HG02763 (cell line): ENCODE results near the gene LRRC56.
"Not testable (repeated sequence)": the region's sequence is repeated elsewhere in the genome, so short reads cannot be mapped to it uniquely, and the experiment has no call there.

ENCODE experiments used
- ATAC-seq: cut with Tn5 transposase; IDR thresholded peaks from one replicate; pipeline ENCODE4 v1.9.1; 2021; ENCODE audit warnings: mild to moderate bottlenecking, moderate library complexity; ENCODE audit not compliant: unreplicated experiment

LRRC56 gene

DNA sequence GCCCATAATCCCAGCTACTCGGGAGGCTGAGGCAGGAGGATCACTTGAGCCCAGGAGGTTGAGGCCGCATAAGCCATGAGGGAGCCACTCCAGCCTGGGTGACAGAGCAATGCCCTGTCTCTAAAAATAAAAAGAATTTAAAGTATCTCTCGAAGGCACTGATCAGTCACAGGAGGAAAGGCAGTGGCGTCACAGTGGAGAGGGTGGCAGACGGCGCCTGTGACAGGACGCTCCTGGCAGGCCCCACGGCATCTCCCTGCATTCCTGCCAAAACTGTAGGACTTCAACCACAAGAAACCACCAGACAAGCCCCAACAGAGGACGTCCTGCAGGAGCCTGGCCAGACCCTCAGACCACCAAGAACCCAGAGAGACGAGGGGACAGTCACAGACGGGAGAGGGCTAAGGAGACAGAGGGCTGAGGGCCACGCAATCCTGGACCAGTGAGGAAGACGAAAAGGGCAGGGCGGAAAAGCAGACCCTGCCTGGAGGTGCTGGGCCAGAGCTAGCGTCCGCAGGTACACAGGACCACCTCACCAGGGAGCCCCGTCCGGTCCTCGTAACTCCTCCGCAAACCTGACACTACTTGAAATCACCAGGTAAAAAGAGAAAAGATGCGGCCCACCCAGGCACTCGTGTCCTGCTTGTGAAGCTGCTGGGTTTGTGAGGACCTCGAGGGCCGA, 36.2 kb upstream of the LRRC56 start:
- no peak for ATAC-seq

GRCh38 chr11:501683-502287, 35.5 kb upstream of the LRRC56 start:
- ATAC-seq, result no peak

DNA sequence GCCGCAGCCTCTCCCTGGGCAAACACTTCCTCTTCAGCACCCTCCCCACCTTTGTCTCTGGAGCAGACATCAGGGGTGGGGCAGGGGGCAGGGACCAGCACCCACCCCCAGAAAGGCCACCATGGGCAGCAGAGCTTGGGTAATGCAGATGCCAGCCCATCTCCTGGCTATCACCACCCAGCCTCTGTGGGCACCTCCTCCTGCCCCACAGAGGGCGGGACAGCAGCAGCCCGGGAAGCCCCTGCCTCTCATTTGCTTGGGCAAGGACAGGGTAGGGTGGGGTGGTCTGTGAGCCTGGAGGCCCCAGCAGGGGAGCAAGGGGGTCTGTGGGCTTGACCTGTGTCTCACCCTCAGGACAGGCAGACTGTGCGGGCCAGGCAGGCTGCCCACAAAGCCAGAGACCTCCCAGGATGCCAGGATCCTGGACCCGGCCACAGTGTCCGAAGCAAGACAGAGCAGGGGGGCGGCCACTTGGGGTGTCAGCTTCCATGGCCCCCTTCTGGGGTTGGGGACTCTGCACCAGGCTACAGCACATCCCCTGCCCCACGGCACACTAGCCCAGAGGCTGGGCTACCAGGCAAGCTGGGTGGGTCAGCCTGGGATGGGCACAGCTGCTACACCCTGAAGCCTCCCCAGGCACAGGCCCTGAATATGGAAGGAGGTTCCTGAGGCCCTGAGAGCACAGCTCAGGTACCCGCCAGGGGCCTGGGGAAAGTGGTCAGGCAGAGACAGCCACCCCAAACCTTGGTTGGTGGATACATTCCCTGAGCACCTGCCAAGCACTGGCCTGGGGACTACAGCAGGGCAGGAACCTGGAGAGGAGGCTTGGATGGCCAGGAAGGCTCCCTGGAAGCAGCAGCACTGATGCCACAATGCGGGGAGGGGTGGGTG, 34.8 kb upstream of the LRRC56 start:
- no peak for ATAC-seq

DNA sequence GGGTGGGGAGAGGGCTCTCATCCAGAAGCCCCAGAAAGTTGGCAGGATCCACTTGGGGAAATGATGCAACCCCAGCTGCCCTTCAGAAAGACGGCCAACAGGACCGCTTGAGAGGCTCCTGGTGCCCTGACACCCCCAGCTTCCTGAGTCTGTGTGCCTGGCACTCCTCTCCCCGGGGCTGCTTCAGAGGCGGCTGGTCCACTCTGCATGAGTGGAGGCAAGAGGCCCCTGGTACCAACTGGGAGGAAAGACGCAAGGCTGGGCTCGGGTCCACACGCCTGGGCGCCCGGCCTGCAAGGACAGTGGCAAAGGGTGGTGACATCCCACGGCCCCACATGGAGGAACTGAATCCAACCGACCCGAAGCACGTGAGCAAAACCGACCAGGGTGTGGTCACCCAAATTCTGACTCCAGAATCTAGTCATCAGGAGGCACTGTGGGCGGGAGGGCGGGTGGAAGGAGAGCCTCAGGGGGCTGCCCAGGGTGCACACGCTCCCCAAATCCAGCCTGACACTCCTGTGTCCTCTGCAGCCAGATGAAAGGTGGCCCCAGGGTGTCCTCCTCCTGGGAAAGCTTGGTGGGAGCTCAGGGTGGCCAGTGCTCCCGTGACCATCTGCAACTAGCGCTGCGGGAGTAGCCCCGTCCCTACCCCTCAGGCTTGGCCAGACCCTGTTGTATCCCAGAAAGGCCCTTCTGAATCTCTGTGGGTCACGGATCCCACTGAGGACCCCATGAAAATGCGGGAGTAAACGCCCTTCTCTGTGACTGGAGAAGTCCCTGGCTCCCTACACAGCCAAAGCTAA, 33.9 kb upstream of the LRRC56 start:
- ATAC-seq, result no peak

DNA sequence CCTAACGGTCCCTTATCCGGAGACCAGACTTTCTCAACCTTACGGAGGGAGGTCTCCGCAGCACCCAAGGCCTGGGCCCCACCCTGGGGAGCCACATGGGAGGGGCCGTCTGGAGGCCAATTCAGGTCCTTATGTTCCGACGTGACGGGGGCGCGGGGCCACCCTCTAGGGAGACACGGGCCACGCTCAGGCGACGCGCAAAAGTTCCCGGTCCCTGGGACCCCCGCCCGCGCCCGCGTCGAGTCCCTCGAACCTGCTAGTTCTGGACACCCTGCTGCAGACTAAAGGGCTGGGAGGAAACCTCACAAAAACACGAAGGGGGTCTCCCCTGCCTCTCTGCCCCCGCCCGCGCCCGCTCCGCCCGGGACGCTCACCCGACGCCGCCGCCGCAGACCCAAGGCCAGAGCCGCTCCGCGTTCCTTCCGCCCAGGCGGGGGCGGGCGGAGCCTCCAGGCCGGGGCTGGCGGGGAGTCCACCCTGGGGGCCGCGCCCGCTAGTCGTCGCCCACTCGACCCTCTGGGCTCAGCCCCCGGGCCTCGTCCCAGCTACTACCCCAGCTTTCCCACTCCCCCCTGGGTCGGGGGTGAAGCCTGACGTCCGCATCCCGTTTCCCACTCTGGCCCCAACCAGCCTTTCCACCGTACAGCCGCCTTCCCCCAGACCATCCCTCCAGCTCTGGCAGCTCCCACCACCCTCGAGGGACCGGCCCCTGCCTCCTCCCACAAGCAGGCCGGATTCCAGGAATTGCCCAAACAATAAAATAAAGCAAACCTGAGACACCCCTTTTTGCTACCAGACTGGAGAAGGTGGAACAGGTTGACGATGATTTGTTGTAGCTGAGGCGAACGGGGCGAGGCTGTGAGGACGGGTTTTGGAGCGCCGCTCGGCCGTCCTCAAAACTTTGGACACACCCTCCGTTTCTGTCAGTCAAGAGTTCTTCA, 33.0 kb upstream of the LRRC56 start:
- no peak for ATAC-seq

DNA sequence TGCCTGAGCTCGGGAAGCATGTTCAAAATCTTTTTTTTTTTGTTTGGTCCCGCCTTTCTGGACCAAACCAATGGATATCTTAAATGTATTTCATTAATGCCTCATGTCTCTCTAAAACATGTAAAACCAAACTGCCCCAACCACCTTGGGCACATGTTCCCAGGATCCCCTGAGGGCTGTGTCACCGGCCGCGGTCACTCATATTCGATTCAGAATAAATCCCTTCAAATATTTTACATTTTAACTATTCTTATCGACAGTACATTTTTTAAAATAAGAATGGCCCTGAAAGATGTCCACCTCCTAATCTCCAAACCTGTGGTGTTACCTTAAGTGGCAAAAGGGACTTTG, 32.4 kb upstream of the LRRC56 start:
- no peak for ATAC-seq

- peak; percentile 73 for ATAC-seq
Measured at GRCh38 chr11:506238-506994, 30.9 kb upstream of the LRRC56 start.

GRCh38 chr11:506995-507726, 30.2 kb upstream of the LRRC56 start, which contains the start of gene RNH1:
Gene RNH1 (minus strand): TSS chr11:507242. CDS start chr11:502162, 5,080 bp downstream.
- peak; percentile 58 for ATAC-seq

DNA sequence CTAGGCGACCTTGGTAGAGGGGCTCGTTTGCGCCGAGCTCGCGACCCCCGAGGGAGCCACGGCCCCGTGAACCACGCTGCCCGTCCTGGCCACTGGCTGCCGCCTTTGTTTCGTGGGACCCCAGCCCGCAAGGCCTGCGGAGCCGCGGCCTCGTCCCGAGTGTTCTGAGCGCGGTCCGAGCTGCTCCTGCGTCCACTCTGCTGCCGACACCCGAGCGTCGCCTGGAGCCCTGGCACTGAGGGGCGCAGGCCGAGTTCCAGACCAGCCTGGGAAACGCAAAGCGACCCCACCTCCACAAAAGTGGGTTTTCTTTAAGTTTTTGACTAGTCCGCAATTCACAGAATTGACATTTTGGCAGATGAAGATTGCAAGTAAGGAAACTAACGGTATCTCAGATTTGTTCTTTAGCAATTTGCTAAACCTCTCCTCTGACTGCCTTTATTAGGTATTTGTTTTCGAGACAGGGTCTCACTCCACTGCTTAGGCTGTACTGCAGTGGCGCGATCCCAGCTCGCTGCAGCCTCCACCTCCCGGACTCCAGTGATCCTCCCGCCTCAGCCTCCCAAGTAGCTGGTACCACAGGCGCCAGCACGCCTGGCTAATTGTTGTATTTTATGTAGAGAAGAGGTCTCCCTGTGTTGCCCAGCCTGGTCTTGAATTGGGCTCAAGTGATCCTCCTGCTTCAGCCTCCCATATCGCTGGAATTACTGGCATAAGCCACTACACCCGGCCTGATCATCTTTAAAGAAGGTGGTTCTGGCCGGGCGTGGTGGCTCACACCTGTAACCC, 29.4 kb upstream of the LRRC56 start:
- no peak for ATAC-seq

- no peak for ATAC-seq
Measured at GRCh38 chr11:508956-509355, 28.4 kb upstream of the LRRC56 start.

GRCh38 chr11:512761-513595, 24.3 kb upstream of the LRRC56 start:
- no peak for ATAC-seq

- ATAC-seq, result no peak
Measured at GRCh38 chr11:514606-515005, 22.7 kb upstream of the LRRC56 start.

- no peak for ATAC-seq
Measured at GRCh38 chr11:515131-515530, 22.2 kb upstream of the LRRC56 start.

GRCh38 chr11:516400-516799, 20.9 kb upstream of the LRRC56 start:
- no peak for ATAC-seq

DNA sequence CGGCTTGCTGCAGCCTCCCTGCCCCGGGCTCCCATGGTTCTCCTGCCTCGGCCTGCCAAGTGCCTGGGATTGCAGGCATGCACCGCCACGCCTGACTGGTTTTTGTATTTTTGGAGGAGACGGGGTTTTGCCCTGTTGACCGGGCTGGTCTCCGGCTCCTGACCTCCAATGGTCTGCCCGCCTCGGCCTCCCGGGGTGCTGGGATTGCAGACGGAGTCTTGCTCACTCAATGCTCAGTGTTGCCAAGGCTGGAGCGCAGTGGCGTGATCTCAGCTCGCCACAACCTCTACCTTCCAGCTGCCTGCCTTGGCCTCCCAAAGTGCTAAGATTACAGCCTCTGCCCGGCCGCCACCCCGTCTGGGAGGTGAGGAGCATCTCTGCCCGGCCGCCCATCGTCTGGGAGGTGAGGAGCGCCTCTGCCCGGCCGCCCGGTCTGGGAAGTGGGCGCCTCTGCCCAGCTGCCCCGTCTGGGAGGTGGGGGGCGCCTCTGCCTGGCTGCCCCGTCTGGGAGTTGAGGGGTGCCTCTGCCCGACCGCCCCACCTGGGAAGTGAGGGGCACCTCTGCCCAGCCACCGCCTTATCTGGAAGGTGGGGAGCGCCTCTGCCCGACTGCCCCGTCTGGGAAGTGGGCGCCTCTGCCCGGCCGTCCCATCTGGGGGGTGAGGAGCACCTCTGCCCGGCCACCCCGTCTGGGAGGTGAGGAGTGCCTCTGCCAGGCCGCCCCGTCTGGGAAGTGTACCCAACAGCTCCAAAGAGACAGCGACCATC, 20.2 kb upstream of the LRRC56 start:
- ATAC-seq, result not testable (repeated sequence)
